H9 (cell line): ENCODE results near the gene COQ10B. TPM values are rescaled to one million over a fixed set of nuclear protein-coding genes. Genes with fewer than 3 reads are reported as not detected.

ENCODE experiments used
- DNase-seq: peaks from one replicate; pipeline ENCODE4 v3.0.0-alpha.2; 2017
- H2AFZ ChIP-seq: one replicate; pipeline ENCODE4 v1.6.1; 2013; ENCODE audit warnings: mild to moderate bottlenecking, low read length, control low read depth, moderate library complexity
- H2AK5ac ChIP-seq: 2 replicates; pipeline ENCODE4 v1.6.1; 2013; ENCODE audit warnings: low read length, control low read depth, mixed read lengths; ENCODE audit not compliant: insufficient read length
- H2BK120ac ChIP-seq: one replicate; pipeline ENCODE4 v1.6.1; 2013; ENCODE audit warnings: low read depth, mild to moderate bottlenecking, low read length, control low read depth, inconsistent platforms; ENCODE audit not compliant: poor library complexity, severe bottlenecking
- H2BK12ac ChIP-seq: 2 replicates; pipeline ENCODE4 v1.6.1; 2013; ENCODE audit warnings: low read length, control low read depth, mixed read lengths, low read depth; ENCODE audit not compliant: insufficient read length
- H2BK15ac ChIP-seq: 2 replicates; pipeline ENCODE4 v1.6.1; 2013; ENCODE audit warnings: low read depth, low read length, control low read depth
- H2BK20ac ChIP-seq: one replicate; pipeline ENCODE4 v1.6.1; 2013; ENCODE audit warnings: low read depth, mild to moderate bottlenecking, low read length, control low read depth, inconsistent platforms; ENCODE audit not compliant: poor library complexity, severe bottlenecking
- H2BK5ac ChIP-seq: 2 replicates; pipeline ENCODE4 v1.6.1; 2013; ENCODE audit warnings: low read length, control low read depth, mixed read lengths; ENCODE audit not compliant: insufficient read length
- H3K14ac ChIP-seq: 2 replicates; pipeline ENCODE4 v1.6.1; 2013; ENCODE audit warnings: low read length, control low read depth; ENCODE audit not compliant: insufficient read depth
- H3K18ac ChIP-seq: 2 replicates; pipeline ENCODE4 v1.6.1; 2013; ENCODE audit warnings: low read depth, mild to moderate bottlenecking, mixed read lengths, low read length, control low read depth; ENCODE audit not compliant: insufficient read length
- H3K23ac ChIP-seq: 2 replicates; pipeline ENCODE4 v1.6.1; 2013; ENCODE audit warnings: low read length, control low read depth, mixed read lengths, low read depth; ENCODE audit not compliant: insufficient read length
- H3K23me2 ChIP-seq: 2 replicates; pipeline ENCODE4 v1.6.1; 2013; ENCODE audit warnings: low read depth, mild to moderate bottlenecking, mixed read lengths, low read length, control low read depth; ENCODE audit not compliant: insufficient read length, poor library complexity, severe bottlenecking
- H3K27ac ChIP-seq: 2 replicates; pipeline ENCODE4 v1.5.1; 2013; ENCODE audit warnings: low read length, control low read depth, mixed read lengths, low read depth; ENCODE audit not compliant: insufficient read length
- H3K27me3 ChIP-seq: 2 replicates; pipeline ENCODE4 v1.6.1; 2013; ENCODE audit warnings: low read length, control low read depth, inconsistent platforms; ENCODE audit not compliant: insufficient read depth
- H3K4ac ChIP-seq: 2 replicates; pipeline ENCODE4 v1.6.1; 2013; ENCODE audit warnings: low read depth, mild to moderate bottlenecking, control low read depth, inconsistent platforms, low read length, moderate library complexity
- H3K4me1 ChIP-seq: 2 replicates; pipeline ENCODE4 v1.6.1; 2013; ENCODE audit warnings: low read length, control low read depth, inconsistent platforms; ENCODE audit not compliant: insufficient read depth
- H3K4me2 ChIP-seq: 2 replicates; pipeline ENCODE4 v1.6.1; 2013; ENCODE audit warnings: low read length, control low read depth, mixed read lengths; ENCODE audit not compliant: insufficient read length, insufficient read depth
- H3K56ac ChIP-seq: 2 replicates; pipeline ENCODE4 v1.6.1; 2013; ENCODE audit warnings: low read depth, mild to moderate bottlenecking, mixed read lengths, low read length, control low read depth; ENCODE audit not compliant: insufficient read length
- H3K79me1 ChIP-seq: 2 replicates; pipeline ENCODE4 v1.6.1; 2013; ENCODE audit warnings: low read depth, mild to moderate bottlenecking, moderate library complexity, low read length, control low read depth, inconsistent platforms; ENCODE audit not compliant: insufficient read depth, poor library complexity, severe bottlenecking
- H3K79me2 ChIP-seq: 2 replicates; pipeline ENCODE4 v1.6.1; 2013; ENCODE audit warnings: low read length, control low read depth, inconsistent platforms; ENCODE audit not compliant: insufficient read depth
- H3K9ac ChIP-seq: 2 replicates; pipeline ENCODE4 v1.6.1; 2013; ENCODE audit warnings: low read length, control low read depth, mixed read lengths; ENCODE audit not compliant: insufficient read length; ENCODE audit errors: extremely low read depth
- H3K9me3 ChIP-seq: one replicate; pipeline ENCODE4 v1.6.1; 2013; ENCODE audit warnings: low read depth, low read length, inconsistent platforms; ENCODE audit not compliant: control insufficient read depth
- H3T11ph ChIP-seq: one replicate; pipeline ENCODE4 v1.6.1; 2013; ENCODE audit warnings: mild to moderate bottlenecking, low read length, control low read depth, inconsistent platforms
- H4K20me1 ChIP-seq: one replicate; pipeline ENCODE4 v1.6.1; 2013; ENCODE audit not compliant: control insufficient read depth, insufficient read length, insufficient read depth
- H4K5ac ChIP-seq: 2 replicates; pipeline ENCODE4 v1.6.1; 2013; ENCODE audit warnings: low read depth, mild to moderate bottlenecking, mixed read lengths, low read length, control low read depth; ENCODE audit not compliant: insufficient read length
- H4K8ac ChIP-seq: replicated peaks from 2 replicates; pipeline ENCODE4 v1.6.1; 2013; ENCODE audit warnings: low read length, control low read depth, mixed read lengths, low read depth; ENCODE audit not compliant: insufficient read length
- H4K91ac ChIP-seq: 2 replicates; pipeline ENCODE4 v1.6.1; 2013; ENCODE audit warnings: low read depth, mild to moderate bottlenecking, moderate library complexity, mixed read lengths, low read length, control low read depth; ENCODE audit not compliant: insufficient read length
- H3K27ac Mint-ChIP-seq, 3 experiments: 2 replicates in 2 of 3; 3 replicates in 1 of 3; pipeline ENCODE4 v1.8.0; 2020 to 2021; ENCODE audit warnings: mixed read lengths in 3 of 3, mild to moderate bottlenecking in 1 of 3, moderate library complexity in 1 of 3
- H3K27me3 Mint-ChIP-seq: 2 replicates; pipeline ENCODE4 v1.8.0; 2021; ENCODE audit warnings: low read depth, mild to moderate bottlenecking, moderate library complexity, mixed read lengths
- H3K36me3 Mint-ChIP-seq, 3 experiments: 2 replicates in 2 of 3; 3 replicates in 1 of 3; pipeline ENCODE4 v1.8.0; 2020 to 2021; ENCODE audit warnings: low read depth in 3 of 3, mixed read lengths in 3 of 3; ENCODE audit not compliant: insufficient read depth in 1 of 3
- H3K4me1 Mint-ChIP-seq, 2 experiments: 2 replicates each; pipeline ENCODE4 v1.8.0; 2020; ENCODE audit warnings: mixed read lengths in 2 of 2
- H3K4me3 Mint-ChIP-seq, 2 experiments: 2 replicates in 1 of 2; 3 replicates in 1 of 2; pipeline ENCODE4 v1.8.0; 2020 to 2021; ENCODE audit warnings: mild to moderate bottlenecking in 2 of 2, mixed read lengths in 2 of 2, moderate library complexity in 1 of 2
- H3K9me3 Mint-ChIP-seq, 2 experiments: 2 replicates in 1 of 2; 3 replicates in 1 of 2; pipeline ENCODE4 v1.8.0; 2020; ENCODE audit warnings: mild to moderate bottlenecking in 2 of 2, mixed read lengths in 2 of 2, moderate library complexity in 1 of 2
- CTCF ChIP-seq: fragments of 200-600 bp; sonication (generic); conservative IDR thresholded peaks from 3 replicates; pipeline ENCODE4 v1.8.0; 2021; ENCODE audit warnings: antibody characterized with exemption, mild to moderate bottlenecking
- WGBS: extraction: QIAGEN DNeasy Blood & Tissue Kit; methylation state at CpG from one replicate; pipeline ENCODE4 v1.1.7; 2013; ENCODE audit warnings: missing lambda C conversion rate, low lambda C conversion rate, mixed read lengths; ENCODE audit not compliant: insufficient read length; ENCODE audit errors: extremely low coverage; 5-methylcytosine and 5-hydroxymethylcytosine counted together
- total RNA-seq: library from RNA; stranded (reverse); gene quantifications from 2 replicates; pipeline ENCODE4 v1.2.1, GENCODE V29; 2021

The COQ10B gene
- total RNA-seq, 1 experiment from 2014 or later, result 16.2 TPM

- Histone ChIP-seq H2BK12ac (no peak overlapping the region), H3K4ac (no peak overlapping the region), H3K27ac (no peak overlapping the region), H3K4me1 (no peaks in the 10 kb centered on the region), H3K79me2 (no peaks in the 10 kb centered on the region), H2BK15ac (no peak overlapping the region), H2BK120ac (no peak overlapping the region), H2AFZ (no peak overlapping the region), H3K4me2 (no peak overlapping the region), H3K9ac (no peak overlapping the region), H3T11ph (no peak overlapping the region), H3K23ac (no peak overlapping the region), H2BK5ac (no peak overlapping the region), H3K14ac (no peak overlapping the region), H2AK5ac (no peak overlapping the region), H4K91ac (no peak overlapping the region), H2BK20ac (no peak overlapping the region), H3K23me2 (no peaks in the 10 kb centered on the region), H4K5ac (no peak overlapping the region), H4K8ac (no peak overlapping the region), H3K56ac (no peak overlapping the region), H3K27me3 (no peaks in the 10 kb centered on the region), H3K79me1 (no peaks in the 10 kb centered on the region), H4K20me1 (no peaks in the 10 kb centered on the region), H3K9me3 (no peaks in the 10 kb centered on the region), H3K18ac (no peak overlapping the region)
- no CpG with 5 or more reads among the region's 1 CpG for WGBS
- H3K4me3 Mint-ChIP-seq, result no peak overlapping the region
- H3K36me3 Mint-ChIP-seq, result no peaks in the 10 kb centered on the region
- no peak overlapping the region for H3K27ac Mint-ChIP-seq
- no peak for DNase-seq
- H3K9me3 Mint-ChIP-seq, result no peaks in the 10 kb centered on the region
- TF ChIP-seq CTCF, result no peak
- no peaks in the 10 kb centered on the region for H3K27me3 Mint-ChIP-seq
- H3K4me1 Mint-ChIP-seq, result no peaks in the 10 kb centered on the region
Observed at GRCh38 chr2:197445746-197446145, 7.6 kb upstream of the COQ10B start.
